IMR-90 (cell line): ENCODE data around the gene MED17. TPM values are rescaled to one million over a fixed set of nuclear protein-coding genes. Genes with fewer than 3 reads are reported as not detected.

Experiments
- ATAC-seq: fragments of 200-7000 bp; cut with Tn5 transposase; 2 replicates; pipeline ENCODE4 v1.9.1; 2020; ENCODE audit warnings: low read depth, mild to moderate bottlenecking, moderate library complexity
- BruUV-seq: library from RNA; stranded (reverse); fragments of 400-500 nt; replicated peaks from 2 replicates; lab custom pipeline; 2021; lab: Mats Ljungman, UMichigan
- CTCF ChIA-PET: fragments of 300-600 bp; formaldehyde crosslinking; extraction: SDS; loops from one replicate; lab custom pipeline; 2021; ENCODE audit warnings: antibody characterized with exemption; lab: Yijun Ruan, JAX
- POLR2A ChIA-PET: fragments of 300-600 bp; sonication (Branson Sonifier 250); formaldehyde crosslinking; loops from one replicate; lab custom pipeline; 2022; ENCODE audit warnings: antibody characterized with exemption; ENCODE audit not compliant: unreplicated experiment; lab: Charles Lee
- DNase-seq: peaks from one replicate; pipeline ENCODE4 v3.0.0; 2013
- H2AFZ ChIP-seq: replicated peaks from 2 replicates; pipeline ENCODE3; 2013; ENCODE audit warnings: low read length, mild to moderate bottlenecking; ENCODE audit not compliant: poor library complexity
- H2AK5ac ChIP-seq: 2 replicates; pipeline ENCODE4 v1.6.1; 2013; ENCODE audit warnings: low read depth, low read length, inconsistent platforms
- H2AK9ac ChIP-seq: replicated peaks from 2 replicates; pipeline ENCODE3; 2013; ENCODE audit warnings: mild to moderate bottlenecking, low read depth, low read length, moderate library complexity; ENCODE audit not compliant: poor library complexity
- H2BK120ac ChIP-seq: 2 replicates; pipeline ENCODE4 v1.6.1; 2013; ENCODE audit warnings: low read depth, low read length, inconsistent platforms
- H2BK15ac ChIP-seq: 3 replicates; pipeline ENCODE4 v1.6.1; 2013; ENCODE audit warnings: low read depth, low read length, inconsistent platforms
- H2BK20ac ChIP-seq: 2 replicates; pipeline ENCODE4 v1.6.1; 2013; ENCODE audit warnings: low read depth, mild to moderate bottlenecking, inconsistent platforms, low read length, moderate library complexity
- H2BK5ac ChIP-seq: 2 replicates; pipeline ENCODE4 v1.6.1; 2013; ENCODE audit warnings: mild to moderate bottlenecking, low read depth, low read length, inconsistent platforms; ENCODE audit not compliant: poor library complexity, severe bottlenecking
- H3K14ac ChIP-seq: replicated peaks from 2 replicates; pipeline ENCODE4 v1.6.1; 2013; ENCODE audit warnings: low read depth, low read length, inconsistent platforms
- H3K18ac ChIP-seq: 2 replicates; pipeline ENCODE4 v1.6.1; 2013; ENCODE audit warnings: low read depth, low read length, control low read depth
- H3K23ac ChIP-seq: 2 replicates; pipeline ENCODE4 v1.6.1; 2013; ENCODE audit warnings: low read depth, low read length, inconsistent platforms
- H3K27ac ChIP-seq: 2 replicates; pipeline ENCODE4 v1.5.1; 2013; ENCODE audit warnings: mild to moderate bottlenecking, control low read depth, low read length; ENCODE audit not compliant: insufficient read depth
- H3K27me3 ChIP-seq: 2 replicates; pipeline ENCODE4 v1.6.1; 2013; ENCODE audit warnings: low read length; ENCODE audit not compliant: control insufficient read depth, insufficient read depth
- H3K36me3 ChIP-seq: 2 replicates; pipeline ENCODE4 v1.6.1; 2013; ENCODE audit warnings: low read length, mixed read lengths; ENCODE audit not compliant: control insufficient read depth, insufficient read depth
- H3K4ac ChIP-seq: 2 replicates; pipeline ENCODE4 v1.6.1; 2013; ENCODE audit warnings: low read depth, low read length, inconsistent platforms
- H3K4me1 ChIP-seq: 2 replicates; pipeline ENCODE4 v1.6.1; 2013; ENCODE audit warnings: low read length, mixed read lengths; ENCODE audit not compliant: control insufficient read depth, insufficient read depth
- H3K4me2 ChIP-seq: 2 replicates; pipeline ENCODE4 v1.6.1; 2013; ENCODE audit warnings: low read depth, mild to moderate bottlenecking, control low read depth, low read length, moderate library complexity
- H3K4me3 ChIP-seq: 2 replicates; pipeline ENCODE4 v1.5.1; 2013; ENCODE audit warnings: low read depth, mild to moderate bottlenecking, control low read depth, low read length, moderate library complexity; ENCODE audit not compliant: insufficient read depth
- H3K56ac ChIP-seq: 2 replicates; pipeline ENCODE4 v1.6.1; 2013; ENCODE audit warnings: low read length, inconsistent platforms; ENCODE audit not compliant: insufficient read depth; ENCODE audit errors: extremely low read depth
- H3K79me1 ChIP-seq, 2 experiments: 2 replicates each; pipeline ENCODE4 v1.6.1; 2013; ENCODE audit warnings: low read length in 2 of 2, inconsistent platforms in 1 of 2, low read depth in 1 of 2
- H3K9ac ChIP-seq: 2 replicates; pipeline ENCODE4 v1.6.1; 2013; ENCODE audit warnings: low read depth, low read length, control low read depth
- H3K9me1 ChIP-seq: 2 replicates; pipeline ENCODE4 v1.6.1; 2013; ENCODE audit warnings: low read length, inconsistent platforms; ENCODE audit not compliant: insufficient read depth
- H3K9me3 ChIP-seq: 2 replicates; pipeline ENCODE4 v1.6.1; 2013; ENCODE audit warnings: low read length; ENCODE audit not compliant: control insufficient read depth, insufficient read depth
- H4K20me1 ChIP-seq: 2 replicates; pipeline ENCODE4 v1.6.1; 2013; ENCODE audit warnings: low read length, inconsistent platforms; ENCODE audit not compliant: insufficient read depth
- H4K5ac ChIP-seq: 2 replicates; pipeline ENCODE4 v1.6.1; 2013; ENCODE audit warnings: mild to moderate bottlenecking, low read depth, low read length, control low read depth
- H4K8ac ChIP-seq, 2 experiments: 2 replicates each; pipeline ENCODE4 v1.6.1; 2013; ENCODE audit warnings: low read depth in 2 of 2, low read length in 2 of 2, control low read depth in 1 of 2, inconsistent platforms in 1 of 2
- H4K91ac ChIP-seq: 2 replicates; pipeline ENCODE4 v1.6.1; 2013; ENCODE audit warnings: low read depth, low read length, inconsistent platforms; ENCODE audit not compliant: insufficient read depth
- BHLHE40 ChIP-seq: fragments of 150-350 bp; IDR thresholded peaks from 2 replicates; pipeline ENCODE4 v1.6.1; 2016; ENCODE audit warnings: mild to moderate bottlenecking, low read depth, low read length
- CEBPB ChIP-seq: IDR thresholded peaks from 2 replicates; pipeline ENCODE4 v1.6.1; 2012; ENCODE audit warnings: low read depth, low read length, improper control_type of control experiment
- CHD1 ChIP-seq: IDR thresholded peaks from 2 replicates; pipeline ENCODE4 v1.6.1; 2012; ENCODE audit warnings: low read depth, low read length, improper control_type of control experiment
- CTCF ChIP-seq: conservative IDR thresholded peaks from 2 replicates; pipeline ENCODE4 v1.5.1; 2012; ENCODE audit warnings: mild to moderate bottlenecking, low read depth, low read length, improper control_type of control experiment
- ELK1 ChIP-seq: fragments of 150-350 bp; IDR thresholded peaks from 2 replicates; pipeline ENCODE4 v1.6.1; 2016; ENCODE audit warnings: low read depth, mild to moderate bottlenecking, low read length, moderate library complexity, borderline replicate concordance
- FOS ChIP-seq: fragments of 150-350 bp; IDR thresholded peaks from 2 replicates; pipeline ENCODE4 v1.6.1; 2016; ENCODE audit warnings: low read depth, low read length
- MAFK ChIP-seq: IDR thresholded peaks from 2 replicates; pipeline ENCODE4 v1.6.1; 2012; ENCODE audit warnings: low read depth, low read length, improper control_type of control experiment
- MAZ ChIP-seq: IDR thresholded peaks from 2 replicates; pipeline ENCODE4 v1.6.1; 2012; ENCODE audit warnings: low read depth, mild to moderate bottlenecking, low read length, improper control_type of control experiment, moderate library complexity, borderline replicate concordance
- MXI1 ChIP-seq: IDR thresholded peaks from 2 replicates; pipeline ENCODE4 v1.6.1; 2012; ENCODE audit warnings: low read depth, mild to moderate bottlenecking, low read length, moderate library complexity, borderline replicate concordance
- NFE2L2 ChIP-seq: fragments of 150-350 bp; IDR thresholded peaks from 2 replicates; pipeline ENCODE4 v1.6.1; 2016; ENCODE audit warnings: low read depth, mild to moderate bottlenecking, low read length
- POLR2A ChIP-seq: IDR thresholded peaks from 2 replicates; pipeline ENCODE4 v1.6.1; 2012; ENCODE audit warnings: mild to moderate bottlenecking, low read depth, low read length
- RAD21 ChIP-seq: IDR thresholded peaks from 2 replicates; pipeline ENCODE4 v1.6.1; 2012; ENCODE audit warnings: low read length, improper control_type of control experiment
- RCOR1 ChIP-seq: IDR thresholded peaks from 2 replicates; pipeline ENCODE4 v1.6.1; 2012; ENCODE audit warnings: mild to moderate bottlenecking, low read length, improper control_type of control experiment; ENCODE audit not compliant: insufficient replicate concordance
- RFX5 ChIP-seq: IDR thresholded peaks from 2 replicates; pipeline ENCODE4 v1.8.0; 2012; ENCODE audit warnings: low read depth, mild to moderate bottlenecking, low read length, moderate library complexity
- SMC3 ChIP-seq: fragments of 150-350 bp; IDR thresholded peaks from 2 replicates; pipeline ENCODE4 v1.6.1; 2016; ENCODE audit warnings: low read depth, mild to moderate bottlenecking, antibody characterized with exemption, low read length, moderate library complexity
- USF2 ChIP-seq: fragments of 150-350 bp; IDR thresholded peaks from 2 replicates; pipeline ENCODE4 v1.6.1; 2017; ENCODE audit warnings: mild to moderate bottlenecking, antibody characterized with exemption, low read length, low read depth
- WGBS, 2 experiments: methylation state at CpG; one replicate each; pipeline versions ENCODE4 v1.1.5 to v1.1.7; 2013; ENCODE audit warnings: missing lambda C conversion rate in 2 of 2; ENCODE audit not compliant: insufficient read length in 1 of 2; ENCODE audit errors: extremely low coverage in 2 of 2; 5-methylcytosine and 5-hydroxymethylcytosine counted together
- dilution Hi-C: fragments of 300-500 bp; cut with HindIII; formaldehyde crosslinking; loops from one replicate; pipeline ENCODE4 v1.14.3; 2018; ENCODE audit warnings: low sequenced_read_pairs; ENCODE audit not compliant: unreplicated experiment
- in situ Hi-C: fragments of 300-500 bp; cut with MboI; formaldehyde crosslinking; loops from 3 replicates; pipeline ENCODE4 v1.14.3; 2019; ENCODE audit warnings: low sequenced_read_pairs, inconsistent platforms, mixed read lengths
- intact Hi-C: fragments of 100-400 bp; cut with micrococcal nuclease; formaldehyde crosslinking; loops from 2 replicates; pipeline ENCODE4 v1.10.0; 2022
- polyA plus RNA-seq, 3 experiments: library from polyadenylated mRNA; depleted of rRNA; stranded (reverse); fragments of >200 nt; gene quantifications; 2 replicates each; pipeline ENCODE4 v1.2.3, GENCODE V29; 2012; ENCODE audit warnings: low replicate concordance in 1 of 3
- total RNA-seq: library from RNA; depleted of rRNA; stranded (reverse); fragments of >200 nt; gene quantifications from 2 replicates; pipeline ENCODE4 v1.2.3, GENCODE V29; 2012

MED17 gene
- total and polyA plus RNA-seq, 2 of the 4 experiments (the other 2 are of a cell fraction): 20.0 to 23.3 TPM

- H2BK15ac ChIP-seq: no peak overlapping the region
- ATAC-seq (no peak), DNase-seq (no peak)
- no CpG with 5 or more reads among the region's 2 CpGs for WGBS, 2 experiments
- dilution Hi-C loops (no loop called here), in situ Hi-C loops (no loop called here), intact Hi-C loops (no loop called here)
- H3K9me3 ChIP-seq: no peaks in the 10 kb centered on the region
- H3K18ac ChIP-seq: no peak overlapping the region
- no peaks in the 10 kb centered on the region for H3K4me1 ChIP-seq
- ChIA-PET CTCF (no interaction called here), POLR2A (no interaction called here)
- no peaks in the 10 kb centered on the region for H3K27me3 ChIP-seq
- no peak overlapping the region for H2AK5ac ChIP-seq
- no peak overlapping the region for H2BK120ac ChIP-seq
- H3K79me1 ChIP-seq: no peaks in the 10 kb centered on the region
- BruUV-seq: no TSS peak
- no peak overlapping the region for H3K4ac ChIP-seq
- no peak overlapping the region for H3K14ac ChIP-seq
- no peak overlapping the region for H2AK9ac ChIP-seq
- 0 out of 2 replicates have a peak, but pooled peaks cover 2% of the 10 kb centered on the region for H3K36me3 ChIP-seq
- H4K20me1 ChIP-seq: no peaks in the 10 kb centered on the region
- no peak overlapping the region for H2AFZ ChIP-seq
- H3K56ac ChIP-seq: no peak overlapping the region
- H4K5ac ChIP-seq: no peak overlapping the region
- H4K8ac ChIP-seq: no peak overlapping the region
- no peak overlapping the region for H4K91ac ChIP-seq
- H2BK20ac ChIP-seq: no peak overlapping the region
- H3K23ac ChIP-seq: no peak overlapping the region
- no peak for TF ChIP-seq CEBPB
- no peak for TF ChIP-seq MAFK
- no peak for TF ChIP-seq CHD1
- TF ChIP-seq MXI1: no peak
- TF ChIP-seq USF2: no peak
- no peak for TF ChIP-seq SMC3
- TF ChIP-seq ELK1: no peak
- no peak for TF ChIP-seq RAD21
- TF ChIP-seq BHLHE40: no peak
- no peak for TF ChIP-seq FOS
- TF ChIP-seq POLR2A: no peak
- no peak for TF ChIP-seq MAZ
- TF ChIP-seq RCOR1: no peak
- TF ChIP-seq NFE2L2: no peak
- no peak for TF ChIP-seq CTCF
- no peak for TF ChIP-seq RFX5
- H3K9ac ChIP-seq: no peak overlapping the region
- H3K27ac ChIP-seq: no peak overlapping the region
- H3K4me2 ChIP-seq: no peak overlapping the region
- no peak overlapping the region for H2BK5ac ChIP-seq
- no peaks in the 10 kb centered on the region for H3K9me1 ChIP-seq
- H3K4me3 ChIP-seq: no peak overlapping the region
These were observed 37.5 kb downstream of the MED17 start for GRCh38 chr11:93821617-93822016.
